ENCODE measurements around the gene ZNF778. TPM values are rescaled to one million over a fixed set of nuclear protein-coding genes. Genes with fewer than 3 reads are reported as not detected.

The ZNF778 gene
- total and polyA plus RNA-seq, 2 of the 8 experiments (the other 6 are each of a cell fraction or from before 2014, with no cell fraction given) = 9.5 to 21.9 TPM

DNA sequence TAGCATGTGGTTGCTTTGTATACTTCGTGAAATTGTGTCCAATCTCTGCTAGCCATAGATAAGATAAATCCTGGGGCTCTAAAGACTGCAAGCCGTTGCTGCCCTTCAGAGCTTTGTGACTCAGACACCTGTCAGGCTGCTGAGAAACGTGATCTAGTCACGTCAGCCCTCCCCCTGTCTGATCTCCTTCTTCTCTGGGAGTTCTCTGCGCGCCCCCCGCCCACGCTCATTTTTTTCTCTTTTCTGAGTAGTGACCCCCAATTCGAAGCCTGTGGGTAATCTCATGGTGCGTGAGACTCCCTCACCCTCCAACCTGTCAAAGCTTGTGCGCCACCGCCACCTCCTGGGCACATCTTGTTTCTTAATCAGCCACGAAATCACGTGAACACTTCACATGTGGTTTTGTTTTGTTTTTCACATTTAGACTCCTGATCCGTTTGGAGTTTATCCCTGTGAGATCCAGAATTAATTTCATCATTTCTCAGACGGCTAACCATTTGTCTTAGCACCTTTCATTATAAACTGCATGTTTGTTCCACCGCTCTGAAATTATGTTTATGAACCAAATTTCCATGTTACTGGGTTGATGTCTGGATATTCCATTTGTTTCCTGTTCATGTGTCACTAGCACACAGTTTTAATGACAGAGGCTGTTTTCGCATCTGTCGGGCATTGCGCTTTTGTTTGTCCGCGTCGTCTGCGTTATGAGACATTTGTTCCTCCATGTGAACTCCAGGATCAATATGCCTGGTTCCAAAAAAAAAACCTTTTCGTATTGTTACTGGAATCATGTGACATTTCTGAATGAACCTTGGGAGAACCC lies 977 bp upstream of the ZNF778 start (continued):
- TF ChIP-seq HDAC2 (IDR thresholded peaks at IDR 0.05; ENCODE audit: borderline replicate concordance in 1 of 2, low read depth in 2 of 2, low read length in 2 of 2) (no peak), POLR2A (IDR thresholded peaks at IDR 0.05; ENCODE audit: control extremely low read depth in 1 of 2, low read depth in 2 of 2, low read length in 2 of 2) (no peak), YY1 (IDR thresholded peaks at IDR 0.05; ENCODE audit: low read depth, low read length) (no peak), SAP30 (IDR thresholded peaks at IDR 0.05; ENCODE audit: insufficient read depth, insufficient replicate concordance, low read length) (peak; percentile 87), TEAD4 (IDR thresholded peaks at IDR 0.05; ENCODE audit: low read depth, low read length) (no peak), SIX5 (IDR thresholded peaks at IDR 0.05; ENCODE audit: low read depth, low read length) (no peak), MAFK (IDR thresholded peaks at IDR 0.05; ENCODE audit: low read depth, low read length) (no peak), TCF12 (IDR thresholded peaks at IDR 0.05; ENCODE audit: low read depth, low read length) (no peak), POU5F1 (IDR thresholded peaks at IDR 0.05; ENCODE audit: low read depth, low read length) (no peak), NRF1 (IDR thresholded peaks at IDR 0.05; ENCODE audit: low read depth, low read length) (no peak), KDM4A (IDR thresholded peaks at IDR 0.05; ENCODE audit: low read depth, low read length, severe bottlenecking) (no peak), BCL11A (IDR thresholded peaks at IDR 0.05; ENCODE audit: low read depth in 2 of 2, low read length in 2 of 2) (no peak), GTF2F1 (IDR thresholded peaks at IDR 0.05; ENCODE audit: borderline replicate concordance, low read depth, low read length) (no peak), SUZ12 (IDR thresholded peaks at IDR 0.05; ENCODE audit: low read length) (no peak), CBX8 (IDR thresholded peaks at IDR 0.05; ENCODE audit: borderline replicate concordance, low read depth, low read length) (no peak), EGR1 (IDR thresholded peaks at IDR 0.05; ENCODE audit: borderline replicate concordance, low read depth, low read length) (no peak)
- TF ChIP-seq, protein P1, sequence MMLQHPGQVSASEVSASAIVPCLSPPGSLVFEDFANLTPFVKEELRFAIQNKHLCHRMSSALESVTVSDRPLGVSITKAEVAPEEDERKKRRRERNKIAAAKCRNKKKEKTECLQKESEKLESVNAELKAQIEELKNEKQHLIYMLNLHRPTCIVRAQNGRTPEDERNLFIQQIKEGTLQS (IDR thresholded peaks at IDR 0.05; ENCODE audit: insufficient read depth, low read depth, low read length) = 0 out of 2 replicates have a peak, but pooled peaks have one; percentile 37
- TF ChIP-seq, protein P2, sequence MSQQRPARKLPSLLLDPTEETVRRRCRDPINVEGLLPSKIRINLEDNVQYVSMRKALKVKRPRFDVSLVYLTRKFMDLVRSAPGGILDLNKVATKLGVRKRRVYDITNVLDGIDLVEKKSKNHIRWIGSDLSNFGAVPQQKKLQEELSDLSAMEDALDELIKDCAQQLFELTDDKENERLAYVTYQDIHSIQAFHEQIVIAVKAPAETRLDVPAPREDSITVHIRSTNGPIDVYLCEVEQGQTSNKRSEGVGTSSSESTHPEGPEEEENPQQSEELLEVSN (IDR thresholded peaks at IDR 0.05) = no peak
- TF ChIP-seq, protein P3, sequence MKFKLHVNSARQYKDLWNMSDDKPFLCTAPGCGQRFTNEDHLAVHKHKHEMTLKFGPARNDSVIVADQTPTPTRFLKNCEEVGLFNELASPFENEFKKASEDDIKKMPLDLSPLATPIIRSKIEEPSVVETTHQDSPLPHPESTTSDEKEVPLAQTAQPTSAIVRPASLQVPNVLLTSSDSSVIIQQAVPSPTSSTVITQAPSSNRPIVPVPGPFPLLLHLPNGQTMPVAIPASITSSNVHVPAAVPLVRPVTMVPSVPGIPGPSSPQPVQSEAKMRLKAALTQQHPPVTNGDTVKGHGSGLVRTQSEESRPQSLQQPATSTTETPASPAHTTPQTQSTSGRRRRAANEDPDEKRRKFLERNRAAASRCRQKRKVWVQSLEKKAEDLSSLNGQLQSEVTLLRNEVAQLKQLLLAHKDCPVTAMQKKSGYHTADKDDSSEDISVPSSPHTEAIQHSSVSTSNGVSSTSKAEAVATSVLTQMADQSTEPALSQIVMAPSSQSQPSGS (IDR thresholded peaks at IDR 0.05; ENCODE audit: low read length) = no peak
